Endothelial cell of umbilical vein (primary cell): ENCODE data around the gene ROBO2. TPM values are rescaled to one million over a fixed set of nuclear protein-coding genes. Genes with fewer than 3 reads are reported as not detected.

Source experiments
- BruUV-seq: library from RNA; stranded (reverse); fragments of 400-500 nt; replicated peaks from 2 replicates; lab custom pipeline; 2021; lab: Mats Ljungman, UMichigan
- CTCF ChIA-PET: fragments of 300-600, 350-600 bp; sonication (Branson Sonifier 250); formaldehyde crosslinking; loops from one replicate; lab custom pipeline; 2021; ENCODE audit warnings: antibody characterized with exemption, inconsistent platforms; lab: Charles Lee
- POLR2A ChIA-PET: fragments of 300-600, 350-600 bp; sonication (Branson Sonifier 250); formaldehyde crosslinking; loops from one replicate; lab custom pipeline; 2021; ENCODE audit warnings: antibody characterized with exemption, inconsistent platforms; lab: Charles Lee
- DNase-seq: peaks from one replicate; pipeline ENCODE4 v3.0.0-alpha.2; 2011; ENCODE audit warnings: low read depth, low spot score
- FAIRE-seq: peaks from 2 replicates; lab custom pipeline; 2011; peaks lifted over from hg19 to GRCh38; lab: Jason Lieb, UNC
- H2AFZ ChIP-seq: 2 replicates; pipeline ENCODE4 v1.6.0; 2012; ENCODE audit warnings: low read depth, low read length, control low read depth, inconsistent platforms
- H3K27ac ChIP-seq: 2 replicates; pipeline ENCODE4 v1.5.1; 2011; ENCODE audit warnings: low read depth, mild to moderate bottlenecking, control low read depth, low read length, moderate library complexity; ENCODE audit not compliant: insufficient read depth
- H3K27me3 ChIP-seq, 2 experiments: 2 replicates each; pipeline versions ENCODE4 v1.6.0 to v1.6.1; 2011; ENCODE audit warnings: low read length in 2 of 2, mixed read lengths in 1 of 2; ENCODE audit not compliant: control insufficient read depth in 2 of 2, insufficient read depth in 2 of 2
- H3K36me3 ChIP-seq, 2 experiments: 2 replicates in 1 of 2; 3 replicates in 1 of 2; pipeline ENCODE4 v1.5.1; 2011; ENCODE audit warnings: low read length in 2 of 2, mild to moderate bottlenecking in 1 of 2, moderate library complexity in 1 of 2; ENCODE audit not compliant: control insufficient read depth in 2 of 2, insufficient read depth in 2 of 2; ENCODE audit errors: extremely low read depth in 1 of 2
- H3K4me1 ChIP-seq: 3 replicates; pipeline ENCODE4 v1.5.1; 2011; ENCODE audit warnings: mild to moderate bottlenecking, low read length; ENCODE audit not compliant: control insufficient read depth, insufficient read depth; ENCODE audit errors: extremely low read depth
- H3K4me2 ChIP-seq: 2 replicates; pipeline ENCODE4 v1.6.1; 2011; ENCODE audit warnings: low read length, control low read depth, mixed read lengths; ENCODE audit not compliant: insufficient read depth
- H3K4me3 ChIP-seq, 3 experiments: fragments of 200-600 bp in 1 of 3; sonication (generic), shearing (Covaris generic) in 1 of 3; replicated peaks in 1 of 3; 2 replicates each; pipeline ENCODE4 v1.5.1; 2011 to 2016; ENCODE audit warnings: control low read depth in 3 of 3, low read length in 3 of 3, mild to moderate bottlenecking in 2 of 3, inconsistent platforms in 1 of 3, low read depth in 1 of 3, moderate library complexity in 1 of 3; ENCODE audit not compliant: insufficient read depth in 1 of 3
- H3K79me2 ChIP-seq: 2 replicates; pipeline ENCODE4 v1.6.0; 2012; ENCODE audit warnings: low read length, inconsistent platforms; ENCODE audit not compliant: control insufficient read depth, insufficient read depth
- H3K9ac ChIP-seq: replicated peaks from 2 replicates; pipeline ENCODE3; 2011; ENCODE audit warnings: low read length, control low read depth; ENCODE audit not compliant: insufficient read depth; ENCODE audit errors: extremely low read depth
- H3K9me1 ChIP-seq: replicated peaks from 3 replicates; pipeline ENCODE4 v1.6.0; 2011; ENCODE audit warnings: mild to moderate bottlenecking, low read length; ENCODE audit not compliant: control insufficient read depth, insufficient read depth; ENCODE audit errors: extremely low read depth
- H3K9me3 ChIP-seq: replicated peaks from 2 replicates; pipeline ENCODE4 v1.5.1; 2012; ENCODE audit warnings: low read length, inconsistent platforms; ENCODE audit not compliant: control insufficient read depth, insufficient read depth
- H4K20me1 ChIP-seq: replicated peaks from 2 replicates; pipeline ENCODE3; 2011; ENCODE audit warnings: mild to moderate bottlenecking, low read length; ENCODE audit not compliant: control insufficient read depth, insufficient read depth; ENCODE audit errors: extremely low read depth
- CTCF ChIP-seq, 2 donors: IDR thresholded peaks; 1 replicate in 1 of 2; 2 replicates in 1 of 2; pipeline ENCODE4 v1.5.1; 2011; ENCODE audit warnings: low read length in 2 of 2, mild to moderate bottlenecking in 2 of 2, moderate library complexity in 2 of 2, control low read depth in 1 of 2, inconsistent platforms in 1 of 2, low read depth in 1 of 2; ENCODE audit not compliant: insufficient read depth in 1 of 2; ENCODE audit errors: extremely low read depth in 1 of 2
- EZH2 ChIP-seq: IDR thresholded peaks from 2 replicates; pipeline ENCODE4 v1.6.1; 2012; ENCODE audit warnings: borderline replicate concordance, low read depth, mild to moderate bottlenecking, moderate library complexity, low read length, inconsistent platforms; ENCODE audit not compliant: severe bottlenecking
- FOS ChIP-seq: IDR thresholded peaks from 2 replicates; pipeline ENCODE4 v1.6.1; 2011; ENCODE audit warnings: mild to moderate bottlenecking, low read length, moderate library complexity, borderline replicate concordance; ENCODE audit not compliant: insufficient read depth
- GATA2 ChIP-seq: IDR thresholded peaks from 2 replicates; pipeline ENCODE4 v1.7.0; 2011; ENCODE audit warnings: low read depth, mild to moderate bottlenecking, moderate library complexity, mixed read lengths, low read length; ENCODE audit not compliant: insufficient read length, insufficient read depth
- JUN ChIP-seq: IDR thresholded peaks from 2 replicates; pipeline ENCODE4 v1.6.1; 2011; ENCODE audit warnings: borderline replicate concordance, low read depth; ENCODE audit not compliant: insufficient read length, insufficient read depth
- MAX ChIP-seq: IDR thresholded peaks from 2 replicates; pipeline ENCODE4 v1.6.1; 2011; ENCODE audit not compliant: insufficient read depth, insufficient read length
- MYC ChIP-seq: IDR thresholded peaks from one replicate; pipeline ENCODE4 v1.6.1; 2011; ENCODE audit warnings: mild to moderate bottlenecking, low read depth, low read length
- POLR2A ChIP-seq: IDR thresholded peaks from 2 replicates; pipeline ENCODE4 v1.6.1; 2012; ENCODE audit warnings: low read depth, mild to moderate bottlenecking, control low read depth, low read length
- POLR2AphosphoS5 ChIP-seq: IDR thresholded peaks from 2 replicates; pipeline ENCODE4 v1.6.1; 2012; ENCODE audit warnings: low read depth, mild to moderate bottlenecking, control low read depth, low read length, moderate library complexity; ENCODE audit not compliant: insufficient read depth
- dilution Hi-C: fragments of 300-500 bp; cut with MboI; formaldehyde crosslinking; loops from one replicate; pipeline ENCODE4 v1.15.0; 2019; ENCODE audit warnings: low sequenced_read_pairs; ENCODE audit not compliant: extremely low pct_ligation_motif_present
- intact Hi-C: fragments of 100-400 bp; cut with micrococcal nuclease; formaldehyde crosslinking; loops from one replicate; pipeline ENCODE4 v1.10.0; 2022
- polyA plus RNA-seq, 4 experiments: library from polyadenylated mRNA; depleted of rRNA in 3 of 4; stranded (reverse) in 3 of 4; unstranded in 1 of 4; fragments of >200 nt; gene quantifications; 2 replicates each; pipeline versions ENCODE4 v1.2.1 to v1.2.3, GENCODE V29; 2011 to 2012; ENCODE audit warnings: missing spikeins in 1 of 4
- total RNA-seq: library from RNA; stranded (reverse); gene quantifications from 2 replicates; pipeline ENCODE4 v1.2.3, GENCODE V29; 2021

ROBO2 gene
- total and polyA plus RNA-seq, 2 donors (not counting 3 experiments of a cell fraction or from before 2014, with no cell fraction given): not detected

DNA sequence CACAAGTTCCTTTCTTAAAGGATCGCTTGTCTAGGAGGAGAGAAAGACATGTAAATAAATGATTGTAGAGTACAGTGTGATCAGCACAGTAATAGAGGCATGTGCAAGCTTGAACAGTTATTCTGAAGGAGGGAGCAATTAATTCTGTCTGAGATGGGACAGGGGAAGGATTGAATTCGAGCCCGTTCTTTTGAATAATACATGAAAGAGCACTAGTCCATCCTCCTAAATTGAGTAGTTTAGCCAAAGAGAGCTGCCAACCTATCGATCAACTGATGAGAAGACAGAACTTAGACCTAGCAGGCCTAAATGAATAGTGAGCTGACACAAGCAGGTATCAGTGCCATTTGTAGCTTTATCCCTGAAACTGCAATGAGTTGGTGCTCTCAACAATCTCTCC is 142.4 kb downstream of the ROBO2 start:
- Histone ChIP-seq H3K4me1 (peaks cover 2% of the 10 kb centered on the region), H3K27ac (no peak overlapping the region), H3K4me2 (no peak overlapping the region), H3K9me1 (no peaks in the 10 kb centered on the region), H3K9ac (no peak overlapping the region), H3K27me3 (no peaks in the 10 kb centered on the region), H3K9me3 (no peaks in the 10 kb centered on the region), H4K20me1 (no peaks in the 10 kb centered on the region), H3K79me2 (no peaks in the 10 kb centered on the region), H3K4me3 (no peak overlapping the region), H3K36me3 (no peaks in the 10 kb centered on the region), H2AFZ (no peak overlapping the region)
- DNase-seq (no peak), FAIRE-seq (no peak)
- ChIA-PET CTCF (interaction anchor here (0.6 kb wide), 1 partner anchor 12 kb away, joined by 3 read pairs; no protein-coding TSS in a partner anchor), POLR2A (no interaction called here)
- BruUV-seq: no TSS peak
- dilution Hi-C loops: no loop called here
- TF ChIP-seq CTCF (IDR thresholded peaks at IDR 0.05; ENCODE audit: extremely low read depth in 1 of 2, insufficient read depth in 1 of 2, low read depth in 1 of 2, low read length in 2 of 2) (no peak), GATA2 (no peak), MAX (no peak), JUN (no peak), EZH2 (no peak), MYC (no peak), POLR2A (no peak), POLR2AphosphoS5 (no peak), FOS (no peak)
- intact Hi-C loops: no loop called here
